ENCODE results near the gene SLC30A3.

GRCh38 chr2:27297195-27297594 lies 34.3 kb upstream of the SLC30A3 start:
- TF ChIP-seq SP1 (IDR thresholded peaks at IDR 0.05) (no peak), ZNF384 (IDR thresholded peaks at IDR 0.05) (no peak), FOXK2 (IDR thresholded peaks at IDR 0.05) (no peak), ARNT (IDR thresholded peaks at IDR 0.05) (no peak), FOXA1 (IDR thresholded peaks at IDR 0.05) (no peak), L3MBTL2 (conservative IDR thresholded peaks at IDR 0.05) (no peak), ELF4 (IDR thresholded peaks at IDR 0.05) (no peak), FOXM1 (IDR thresholded peaks at IDR 0.05; ENCODE audit: borderline replicate concordance) (no peak), SUZ12 (IDR thresholded peaks at IDR 0.05) (no peak)

All from HEK293T (cell line).